ENCODE results near the gene SDHB.

GRCh38 chr1:17084787-17085186, 31.0 kb upstream of the SDHB start:
- TF ChIP-seq CTCF (IDR thresholded peaks at IDR 0.05) (no peak), POLR2A (IDR thresholded peaks at IDR 0.05) (no peak)

All from ovary (tissue), 3 donors.